HepG2 (cell line): ENCODE results near the gene LSM14B. TPM values are rescaled to one million over a fixed set of nuclear protein-coding genes. Genes with fewer than 3 reads are reported as not detected.

ENCODE experiments used
- FOXP1 ChIP-seq, 2 experiments: fragments of 450-650 bp in 1 of 2; IDR thresholded peaks; 2 replicates each; pipeline ENCODE4 v1.6.1; 2017 to 2018; ENCODE audit warnings: antibody characterized with exemption in 1 of 2
- KMT2A ChIP-seq: sonication (generic); formaldehyde crosslinking; IDR thresholded peaks from 2 replicates; pipeline ENCODE4 v1.4.0; 2020; ENCODE audit warnings: missing genetic modification reagents
- MBD4 ChIP-seq: IDR thresholded peaks from 2 replicates; pipeline ENCODE4 v1.6.1; 2012; ENCODE audit warnings: low read length, inconsistent platforms, borderline replicate concordance
- SAFB2 ChIP-seq: sonication (generic); formaldehyde crosslinking; IDR thresholded peaks from 2 replicates; pipeline ENCODE4 v1.5.1; 2020; ENCODE audit warnings: missing genetic modification reagents, low read depth, mild to moderate bottlenecking, borderline replicate concordance
- SAP130 ChIP-seq: IDR thresholded peaks from 2 replicates; pipeline ENCODE4 v1.6.1; 2016; ENCODE audit warnings: low read depth
- TARDBP ChIP-seq: sonication (generic); formaldehyde crosslinking; IDR thresholded peaks from 2 replicates; pipeline ENCODE4 v1.8.0; 2022; ENCODE audit warnings: mild to moderate bottlenecking, missing genetic modification reagents
- TBX3 ChIP-seq: fragments of 450-650 bp; IDR thresholded peaks from 2 replicates; pipeline ENCODE4 v1.6.1; 2017; ENCODE audit warnings: antibody characterized with exemption, mild to moderate bottlenecking, inconsistent platforms, borderline replicate concordance
- ZNF10 ChIP-seq: sonication (generic); formaldehyde crosslinking; IDR thresholded peaks from 2 replicates; pipeline ENCODE4 v1.4.0; 2020; ENCODE audit warnings: mild to moderate bottlenecking, low read depth, missing genetic modification reagents, borderline replicate concordance
- ZNF205 ChIP-seq: IDR thresholded peaks from 2 replicates; pipeline ENCODE4 v1.6.1; 2018; ENCODE audit warnings: missing biosample characterization, missing genetic modification reagents
- ZNF207 ChIP-seq: fragments of 450-650 bp; IDR thresholded peaks from 2 replicates; pipeline ENCODE4 v1.6.1; 2016; ENCODE audit warnings: antibody characterized with exemption, borderline replicate concordance
- ZNF546 ChIP-seq: sonication (generic); formaldehyde crosslinking; conservative IDR thresholded peaks from 2 replicates; pipeline ENCODE4 v1.8.1; 2023; ENCODE audit warnings: mild to moderate bottlenecking, missing genetic modification reagents
- ZNF547 ChIP-seq: sonication (generic); formaldehyde crosslinking; IDR thresholded peaks from 2 replicates; pipeline ENCODE4 v1.5.1; 2020; ENCODE audit warnings: mild to moderate bottlenecking, missing genetic modification reagents
- ZNF589 ChIP-seq: sonication (generic); formaldehyde crosslinking; conservative IDR thresholded peaks from 2 replicates; pipeline ENCODE4 v1.8.0; 2022; ENCODE audit warnings: mild to moderate bottlenecking, moderate library complexity, missing genetic modification reagents
- ZNF788 ChIP-seq: sonication (generic); formaldehyde crosslinking; IDR thresholded peaks from 2 replicates; pipeline ENCODE4 v1.5.0; 2020; ENCODE audit warnings: mild to moderate bottlenecking, missing genetic modification reagents, borderline replicate concordance
- polyA plus RNA-seq, 8 experiments: library from polyadenylated mRNA; depleted of rRNA in 3 of 8; stranded (reverse) in 7 of 8; unstranded in 1 of 8; fragments of >200 nt; fragmentation: Illumina TruSeq in 4 of 8; extraction: Trizol in 4 of 8; gene quantifications; 2 replicates each; pipeline versions ENCODE4 v1.2.1 to v1.2.3, GENCODE V29; 2011 to 2016; ENCODE audit warnings: low read depth in 4 of 8, missing spikeins in 1 of 8, mixed read lengths in 1 of 8; ENCODE audit not compliant: insufficient read depth in 1 of 8
- total RNA-seq, 5 experiments: library from RNA; depleted of rRNA; stranded (reverse); fragments of >200 nt; fragmentation: Illumina TruSeq; extraction: Trizol; gene quantifications; 2 replicates each; pipeline ENCODE4 v1.2.3, GENCODE V29; 2016; ENCODE audit warnings: low read depth in 1 of 5
- TF ChIP-seq, protein P1 (sequence below): sonication (generic); formaldehyde crosslinking; IDR thresholded peaks from 2 replicates; pipeline ENCODE4 v1.5.0; 2020; ENCODE audit warnings: missing genetic modification reagents
- TF ChIP-seq, protein P2 (sequence below): IDR thresholded peaks from 2 replicates; pipeline ENCODE4 v1.6.1; 2016
- TF ChIP-seq, protein P3 (sequence below): sonication (generic); formaldehyde crosslinking; IDR thresholded peaks from 2 replicates; pipeline ENCODE4 v1.4.0; 2020; ENCODE audit warnings: mild to moderate bottlenecking, missing genetic modification reagents
- TF ChIP-seq, protein P4 (sequence below): sonication (generic); formaldehyde crosslinking; conservative IDR thresholded peaks from 2 replicates; pipeline ENCODE4 v1.4.0; 2020; ENCODE audit warnings: mild to moderate bottlenecking, missing genetic modification reagents, moderate library complexity
- TF ChIP-seq, protein P5 (sequence below): sonication (generic); formaldehyde crosslinking; conservative IDR thresholded peaks from 2 replicates; pipeline ENCODE4 v1.8.0; 2022; ENCODE audit warnings: low read depth, missing genetic modification reagents

LSM14B gene
- total and polyA plus RNA-seq, 2 of the 13 experiments (the other 11 are each of a cell fraction or from before 2014, with no cell fraction given), result 43.3 to 79.2 TPM

DNA sequence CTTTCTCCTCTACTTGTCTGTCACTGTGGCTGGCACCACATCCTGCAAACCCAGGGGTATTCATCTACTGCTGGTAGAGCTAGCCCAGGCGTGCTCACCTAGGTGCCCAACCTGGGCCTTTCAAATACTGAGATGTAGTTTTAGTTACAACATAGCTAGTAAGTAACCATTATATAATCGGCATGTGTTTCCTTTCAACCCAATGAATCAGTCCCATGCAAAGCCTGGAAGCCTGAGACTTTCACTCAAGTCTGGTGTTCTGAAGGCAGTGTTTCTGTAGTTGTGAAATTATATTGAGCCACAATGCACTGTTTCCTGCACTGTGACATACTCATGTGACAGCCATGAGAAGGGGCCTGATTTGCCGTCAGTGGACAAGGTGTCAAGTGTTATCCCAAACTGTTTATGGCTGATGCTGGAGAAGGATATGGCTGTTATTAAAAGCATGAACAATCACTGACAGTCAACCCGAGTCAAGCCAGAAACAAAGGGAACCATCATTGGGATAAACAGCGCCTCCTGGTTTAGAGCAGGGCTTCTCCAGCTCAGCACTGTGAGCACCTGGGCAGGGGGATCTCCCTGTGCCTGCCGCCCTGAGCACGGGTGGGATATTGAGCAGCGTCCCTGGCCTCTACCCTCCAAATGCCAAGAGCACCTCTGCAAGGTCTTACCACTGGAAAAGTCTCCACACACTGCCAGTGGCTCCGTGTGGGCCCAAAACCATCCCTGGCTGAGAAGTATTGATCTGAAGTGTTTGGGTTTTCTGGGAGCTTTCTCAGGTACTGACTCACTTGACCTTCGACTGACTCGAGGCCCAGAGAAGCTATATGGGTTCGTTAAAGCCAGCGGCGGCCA, 19.3 kb downstream of the LSM14B start (continued):
- no peak for TF ChIP-seq SAFB2 (CRISPR knock-in tag)
- TF ChIP-seq, protein P1, sequence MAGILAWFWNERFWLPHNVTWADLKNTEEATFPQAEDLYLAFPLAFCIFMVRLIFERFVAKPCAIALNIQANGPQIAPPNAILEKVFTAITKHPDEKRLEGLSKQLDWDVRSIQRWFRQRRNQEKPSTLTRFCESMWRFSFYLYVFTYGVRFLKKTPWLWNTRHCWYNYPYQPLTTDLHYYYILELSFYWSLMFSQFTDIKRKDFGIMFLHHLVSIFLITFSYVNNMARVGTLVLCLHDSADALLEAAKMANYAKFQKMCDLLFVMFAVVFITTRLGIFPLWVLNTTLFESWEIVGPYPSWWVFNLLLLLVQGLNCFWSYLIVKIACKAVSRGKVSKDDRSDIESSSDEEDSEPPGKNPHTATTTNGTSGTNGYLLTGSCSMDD (CRISPR knock-in tag), result no peak
- TF ChIP-seq ZNF589 (CRISPR knock-in tag), result peak; percentile 46; the same call in 1 of the 2 replicates
- no peak; the same call in 1 of the 2 replicates for TF ChIP-seq KMT2A (CRISPR knock-in tag)
- TF ChIP-seq, protein P2, sequence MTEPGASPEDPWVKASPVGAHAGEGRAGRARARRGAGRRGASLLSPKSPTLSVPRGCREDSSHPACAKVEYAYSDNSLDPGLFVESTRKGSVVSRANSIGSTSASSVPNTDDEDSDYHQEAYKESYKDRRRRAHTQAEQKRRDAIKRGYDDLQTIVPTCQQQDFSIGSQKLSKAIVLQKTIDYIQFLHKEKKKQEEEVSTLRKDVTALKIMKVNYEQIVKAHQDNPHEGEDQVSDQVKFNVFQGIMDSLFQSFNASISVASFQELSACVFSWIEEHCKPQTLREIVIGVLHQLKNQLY, result no peak
- TF ChIP-seq ZNF205 (CRISPR knock-in tag), result no peak
- TF ChIP-seq, protein P3, sequence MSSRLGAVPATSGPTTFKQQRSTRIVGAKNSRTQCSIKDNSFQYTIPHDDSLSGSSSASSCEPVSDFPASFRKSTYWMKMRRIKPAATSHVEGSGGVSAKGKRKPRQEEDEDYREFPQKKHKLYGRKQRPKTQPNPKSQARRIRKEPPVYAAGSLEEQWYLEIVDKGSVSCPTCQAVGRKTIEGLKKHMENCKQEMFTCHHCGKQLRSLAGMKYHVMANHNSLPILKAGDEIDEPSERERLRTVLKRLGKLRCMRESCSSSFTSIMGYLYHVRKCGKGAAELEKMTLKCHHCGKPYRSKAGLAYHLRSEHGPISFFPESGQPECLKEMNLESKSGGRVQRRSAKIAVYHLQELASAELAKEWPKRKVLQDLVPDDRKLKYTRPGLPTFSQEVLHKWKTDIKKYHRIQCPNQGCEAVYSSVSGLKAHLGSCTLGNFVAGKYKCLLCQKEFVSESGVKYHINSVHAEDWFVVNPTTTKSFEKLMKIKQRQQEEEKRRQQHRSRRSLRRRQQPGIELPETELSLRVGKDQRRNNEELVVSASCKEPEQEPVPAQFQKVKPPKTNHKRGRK (CRISPR knock-in tag), result peak; percentile 40; the same call in 1 of the 2 replicates
- TF ChIP-seq ZNF546 (CRISPR knock-in tag), result no peak
- TF ChIP-seq SAP130 (CRISPR knock-in tag), result peak; percentile 71
- no peak for TF ChIP-seq FOXP1 (IDR thresholded peaks at IDR 0.05)
- no peak for TF ChIP-seq FOXP1 (CRISPR knock-in tag; IDR thresholded peaks at IDR 0.05)
- no peak for TF ChIP-seq MBD4
- no peak for TF ChIP-seq ZNF207
- TF ChIP-seq ZNF547 (CRISPR knock-in tag), result no peak
- peak; percentile 46 for TF ChIP-seq TARDBP (CRISPR knock-in tag)
- TF ChIP-seq ZNF10 (CRISPR knock-in tag), result no peak
- TF ChIP-seq ZNF788 (CRISPR knock-in tag), result no peak
- TF ChIP-seq TBX3, result no peak
- TF ChIP-seq, protein P4, sequence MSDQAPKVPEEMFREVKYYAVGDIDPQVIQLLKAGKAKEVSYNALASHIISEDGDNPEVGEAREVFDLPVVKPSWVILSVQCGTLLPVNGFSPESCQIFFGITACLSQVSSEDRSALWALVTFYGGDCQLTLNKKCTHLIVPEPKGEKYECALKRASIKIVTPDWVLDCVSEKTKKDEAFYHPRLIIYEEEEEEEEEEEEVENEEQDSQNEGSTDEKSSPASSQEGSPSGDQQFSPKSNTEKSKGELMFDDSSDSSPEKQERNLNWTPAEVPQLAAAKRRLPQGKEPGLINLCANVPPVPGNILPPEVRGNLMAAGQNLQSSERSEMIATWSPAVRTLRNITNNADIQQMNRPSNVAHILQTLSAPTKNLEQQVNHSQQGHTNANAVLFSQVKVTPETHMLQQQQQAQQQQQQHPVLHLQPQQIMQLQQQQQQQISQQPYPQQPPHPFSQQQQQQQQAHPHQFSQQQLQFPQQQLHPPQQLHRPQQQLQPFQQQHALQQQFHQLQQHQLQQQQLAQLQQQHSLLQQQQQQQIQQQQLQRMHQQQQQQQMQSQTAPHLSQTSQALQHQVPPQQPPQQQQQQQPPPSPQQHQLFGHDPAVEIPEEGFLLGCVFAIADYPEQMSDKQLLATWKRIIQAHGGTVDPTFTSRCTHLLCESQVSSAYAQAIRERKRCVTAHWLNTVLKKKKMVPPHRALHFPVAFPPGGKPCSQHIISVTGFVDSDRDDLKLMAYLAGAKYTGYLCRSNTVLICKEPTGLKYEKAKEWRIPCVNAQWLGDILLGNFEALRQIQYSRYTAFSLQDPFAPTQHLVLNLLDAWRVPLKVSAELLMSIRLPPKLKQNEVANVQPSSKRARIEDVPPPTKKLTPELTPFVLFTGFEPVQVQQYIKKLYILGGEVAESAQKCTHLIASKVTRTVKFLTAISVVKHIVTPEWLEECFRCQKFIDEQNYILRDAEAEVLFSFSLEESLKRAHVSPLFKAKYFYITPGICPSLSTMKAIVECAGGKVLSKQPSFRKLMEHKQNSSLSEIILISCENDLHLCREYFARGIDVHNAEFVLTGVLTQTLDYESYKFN, result no peak
- TF ChIP-seq, protein P5, sequence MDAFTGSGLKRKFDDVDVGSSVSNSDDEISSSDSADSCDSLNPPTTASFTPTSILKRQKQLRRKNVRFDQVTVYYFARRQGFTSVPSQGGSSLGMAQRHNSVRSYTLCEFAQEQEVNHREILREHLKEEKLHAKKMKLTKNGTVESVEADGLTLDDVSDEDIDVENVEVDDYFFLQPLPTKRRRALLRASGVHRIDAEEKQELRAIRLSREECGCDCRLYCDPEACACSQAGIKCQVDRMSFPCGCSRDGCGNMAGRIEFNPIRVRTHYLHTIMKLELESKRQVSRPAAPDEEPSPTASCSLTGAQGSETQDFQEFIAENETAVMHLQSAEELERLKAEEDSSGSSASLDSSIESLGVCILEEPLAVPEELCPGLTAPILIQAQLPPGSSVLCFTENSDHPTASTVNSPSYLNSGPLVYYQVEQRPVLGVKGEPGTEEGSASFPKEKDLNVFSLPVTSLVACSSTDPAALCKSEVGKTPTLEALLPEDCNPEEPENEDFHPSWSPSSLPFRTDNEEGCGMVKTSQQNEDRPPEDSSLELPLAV (CRISPR knock-in tag), result no peak
